H54 (cell line): ENCODE measurements around the gene PUM1.
"Not testable (repeated sequence)": the region's sequence is repeated elsewhere in the genome, so short reads cannot be mapped to it uniquely, and the experiment has no call there.

Source experiments
- DNase-seq: peaks from one replicate; pipeline ENCODE4 v3.0.0; 2011; ENCODE audit warnings: low spot score, mixed read lengths; ENCODE audit not compliant: insufficient read length
- FAIRE-seq: peaks from 3 replicates; lab custom pipeline; 2011; peaks lifted over from hg19 to GRCh38; lab: Jason Lieb, UNC
- POLR2A ChIP-seq: IDR thresholded peaks from 2 replicates; pipeline ENCODE4 v1.6.1; 2011; ENCODE audit warnings: low read depth, mild to moderate bottlenecking, low read length

The PUM1 gene

DNA sequence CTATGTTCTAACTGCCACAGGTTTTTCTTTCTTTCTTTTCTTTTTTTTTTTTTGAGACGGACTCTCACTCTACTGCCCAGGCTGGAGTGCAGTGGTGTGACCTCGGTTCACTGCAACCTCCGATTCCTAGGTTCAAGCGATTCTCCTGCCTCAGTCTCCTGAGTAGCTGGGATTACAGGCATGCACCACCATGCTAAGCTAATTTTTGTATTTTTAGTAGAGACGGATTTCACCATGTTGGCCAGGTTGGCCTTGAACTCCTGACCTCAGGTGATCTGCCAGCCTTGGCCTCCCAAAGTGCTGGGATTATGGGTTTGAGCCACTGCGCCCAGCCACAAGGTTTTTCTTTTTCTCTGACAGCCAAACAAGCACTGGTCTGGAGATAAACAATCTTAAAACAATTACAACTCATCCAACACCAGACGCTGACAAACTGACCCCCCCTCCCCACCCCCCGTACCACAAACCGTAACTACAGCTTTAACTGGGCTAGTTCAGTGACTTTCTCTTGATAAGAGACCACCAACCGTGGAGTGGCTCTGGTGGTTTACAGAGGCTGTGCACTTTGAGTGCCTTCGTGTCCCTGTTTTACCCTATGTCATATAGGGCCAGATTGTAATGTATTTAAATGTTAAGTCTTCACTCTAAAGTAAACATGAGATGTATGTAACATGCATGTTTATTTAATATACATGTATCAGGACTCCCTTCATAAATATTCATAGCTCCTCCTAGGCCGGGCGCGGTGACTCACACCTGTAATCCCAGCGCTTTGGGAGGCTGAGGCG, 19.5 kb upstream of the PUM1 start:
- DNase-seq (no peak), FAIRE-seq (no peak)
- TF ChIP-seq POLR2A = no peak

DNA sequence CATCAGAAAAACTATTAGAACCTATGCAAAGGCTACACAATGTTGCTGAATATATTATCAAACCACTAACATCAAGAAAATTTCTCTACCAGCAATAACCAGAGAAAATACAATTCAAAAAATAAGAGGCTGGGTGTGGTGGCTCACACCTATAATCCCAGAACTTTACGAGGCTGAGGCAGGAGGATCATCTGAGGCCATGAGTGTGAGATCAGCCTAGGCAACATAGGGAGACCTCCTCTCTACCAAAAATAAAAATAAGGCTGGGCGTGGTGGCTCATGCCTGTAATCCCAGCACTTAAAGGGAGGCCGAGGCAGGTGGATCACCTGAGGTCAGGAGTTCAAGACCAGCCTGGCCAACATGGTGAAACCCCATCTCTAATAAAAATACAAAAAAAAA, 16.9 kb upstream of the PUM1 start:
- no peak for TF ChIP-seq POLR2A
- DNase-seq (no peak), FAIRE-seq (no peak)

DNA sequence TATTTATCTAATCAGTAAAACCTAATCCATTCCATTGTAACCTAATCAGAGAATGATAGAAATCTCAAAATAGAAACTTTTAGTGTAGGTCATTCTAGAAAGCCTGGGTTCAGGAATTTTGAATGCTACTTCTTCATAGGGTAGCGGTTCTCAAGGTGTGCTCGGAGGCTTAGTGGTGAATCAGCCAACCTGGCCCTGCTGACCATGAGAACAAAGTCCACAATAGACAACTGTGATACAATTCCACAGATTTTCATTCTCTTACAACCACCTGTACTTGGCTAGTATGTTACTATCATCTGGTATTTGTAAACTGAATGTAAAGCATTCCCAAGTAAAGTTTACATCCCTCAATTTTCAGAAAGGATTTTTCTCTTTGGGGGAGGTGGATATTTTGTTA, 7.5 kb upstream of the PUM1 start:
- no peak for FAIRE-seq
- no peak for TF ChIP-seq POLR2A
- DNase-seq = no peak

DNA sequence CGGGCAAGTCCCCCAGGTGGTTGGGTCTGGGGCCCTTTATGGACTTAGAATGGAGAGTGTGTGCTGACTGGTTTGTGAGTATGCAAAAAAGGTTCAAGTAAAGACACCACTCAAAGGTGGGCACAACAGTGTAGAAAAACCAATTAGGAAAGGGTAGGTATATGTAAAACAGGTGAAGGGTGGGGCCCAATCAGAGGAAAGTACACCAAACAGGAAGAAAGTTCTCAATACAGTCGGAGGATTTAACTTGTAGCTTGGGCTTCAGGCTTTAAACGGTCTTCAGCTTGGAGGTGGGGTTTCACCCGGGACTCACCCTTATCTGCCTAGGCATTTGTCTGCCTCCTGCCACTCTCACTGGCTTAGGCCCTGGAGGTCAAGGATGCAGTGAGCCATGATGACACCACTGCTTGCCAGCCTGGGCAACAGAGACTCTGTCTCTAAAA, 6.8 kb upstream of the PUM1 start:
- TF ChIP-seq POLR2A = no peak
- no peak for FAIRE-seq
- no peak for DNase-seq

GRCh38 chr1:31069392-31069791, 3.9 kb upstream of the PUM1 start:
- FAIRE-seq = no peak
- no peak for TF ChIP-seq POLR2A

GRCh38 chr1:31064718-31065309, 703 bp downstream of the PUM1 start:
- TF ChIP-seq POLR2A = no peak
- no peak for DNase-seq
- no peak for FAIRE-seq

More at GRCh38 chr1:31069392-31069791, 3.9 kb upstream of the PUM1 start:
- DNase-seq = no peak

GRCh38 chr1:31064111-31064717, 1.3 kb downstream of the PUM1 start:
- TF ChIP-seq POLR2A = no peak
- no peak for FAIRE-seq

GRCh38 chr1:31063631-31064030, 1.9 kb downstream of the PUM1 start:
- no peak for FAIRE-seq
- no peak for DNase-seq
- no peak for TF ChIP-seq POLR2A

More at GRCh38 chr1:31064111-31064717, 1.3 kb downstream of the PUM1 start:
- no peak for DNase-seq

- no peak for FAIRE-seq
- no peak for DNase-seq
- no peak for TF ChIP-seq POLR2A
Observed at GRCh38 chr1:31062867-31063380, 2.6 kb downstream of the PUM1 start.

DNA sequence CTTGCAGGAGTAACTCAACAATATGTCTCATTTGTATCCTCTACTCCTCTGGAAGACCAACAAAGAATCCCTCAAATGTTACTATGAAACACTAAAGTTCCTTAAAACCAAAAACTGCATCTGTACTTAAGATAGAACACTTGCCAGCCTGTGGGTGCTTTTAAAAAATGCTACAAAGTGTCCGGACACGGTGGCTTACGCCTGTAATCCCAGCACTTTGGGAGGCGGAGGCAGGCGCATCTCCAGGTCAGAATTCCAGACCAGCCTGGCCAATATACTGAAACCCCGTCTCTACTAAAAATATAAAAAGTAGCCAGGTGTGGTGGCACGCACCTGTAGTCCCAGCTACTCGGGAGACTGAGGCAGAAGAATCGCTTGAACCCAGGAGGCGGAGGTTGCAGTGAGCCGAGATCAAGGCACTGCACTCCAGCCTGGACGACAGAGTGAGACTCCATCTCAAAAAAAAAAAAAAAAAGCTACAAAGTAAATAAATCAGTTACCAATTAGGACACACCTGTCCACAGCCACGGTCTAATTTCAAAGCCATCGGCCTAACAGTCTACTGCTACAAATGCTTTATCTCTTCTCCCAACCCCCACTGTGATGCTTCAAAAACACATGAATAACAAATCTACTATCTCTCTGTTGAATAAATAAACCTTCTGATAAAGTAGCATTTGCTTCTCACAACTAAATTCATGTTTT, 3.2 kb downstream of the PUM1 start:
- DNase-seq, FAIRE-seq: not testable (repeated sequence)

- FAIRE-seq = no peak
- TF ChIP-seq POLR2A = no peak
Observed at GRCh38 chr1:31058012-31058411, 7.5 kb downstream of the PUM1 start.

GRCh38 chr1:31055953-31056352, 9.6 kb downstream of the PUM1 start:
- FAIRE-seq (no peak), DNase-seq (no peak)
- no peak for TF ChIP-seq POLR2A

More at GRCh38 chr1:31058012-31058411, 7.5 kb downstream of the PUM1 start:
- no peak for DNase-seq

- no peak for TF ChIP-seq POLR2A
- DNase-seq (no peak), FAIRE-seq (no peak)
Observed at GRCh38 chr1:31055501-31055900, 10.0 kb downstream of the PUM1 start.
